ENCODE measurements around the gene IL17RB. TPM values are rescaled to one million over a fixed set of nuclear protein-coding genes. Genes with fewer than 3 reads are reported as not detected.

IL17RB gene
- total RNA-seq, 1 donor from 2014 or later = 0.16 TPM

DNA sequence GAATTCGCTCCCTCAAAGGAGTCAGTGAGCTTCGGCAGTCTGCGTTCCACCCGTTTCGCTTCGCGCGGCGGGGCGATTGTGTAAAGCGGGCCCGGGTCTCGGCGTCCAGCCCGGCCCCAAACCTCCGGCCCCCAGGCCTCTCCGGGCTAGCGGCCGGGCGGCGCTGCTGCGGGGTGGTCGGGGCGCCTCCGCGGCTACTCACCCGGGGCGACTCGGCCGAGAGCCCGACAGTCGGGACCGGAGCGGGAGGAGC is 561 bp upstream of the IL17RB start:
- DNase-seq (ENCODE audit: low read depth) (no peak), FAIRE-seq (no peak)
- Mint-ChIP-seq H3K9me3 (ENCODE audit: unreplicated experiment) (peaks cover 2% of the 10 kb centered on the region), H3K27ac (ENCODE audit: unreplicated experiment) (no peak overlapping the region), H3K27me3 (ENCODE audit: low read depth, unreplicated experiment) (peaks cover 31% of the 10 kb centered on the region), H3K4me1 (ENCODE audit: low read depth, unreplicated experiment) (peaks cover 2% of the 10 kb centered on the region), H3K36me3 (ENCODE audit: low read depth, unreplicated experiment) (no peaks in the 10 kb centered on the region), H3K4me3 (ENCODE audit: unreplicated experiment) (peak overlapping the region; percentile 79)
- Histone ChIP-seq H3K4me1 (ENCODE audit: insufficient read depth, low read length) (peaks cover 8% of the 10 kb centered on the region), H4K20me1 (ENCODE audit: insufficient read depth, low read length) (no peaks in the 10 kb centered on the region), H3K4me3 (ENCODE audit: insufficient read depth, low read depth, low read length) (peak overlapping the region; percentile 61), H3K9ac (ENCODE audit: low read length) (peak overlapping the region; percentile 57), H3K9me3 (ENCODE audit: insufficient read depth, low read depth, low read length) (no peaks in the 10 kb centered on the region), H3K27ac (ENCODE audit: low read depth, low read length) (no peak overlapping the region), H3K4me2 (ENCODE audit: low read length) (peak overlapping the region; percentile 93), H3K79me2 (ENCODE audit: insufficient read depth, low read length) (no peaks in the 10 kb centered on the region), H2AFZ (ENCODE audit: low read depth, low read length) (peak overlapping the region; percentile 82), H3K27me3 (ENCODE audit: insufficient read depth, low read length) (peaks cover 24% of the 10 kb centered on the region), H3K36me3 (ENCODE audit: insufficient read depth, low read length) (no peaks in the 10 kb centered on the region)
- no peak for TF ChIP-seq EZH2 (IDR thresholded peaks at IDR 0.05; ENCODE audit: insufficient read depth, low read length)
- TF ChIP-seq, protein P1, sequence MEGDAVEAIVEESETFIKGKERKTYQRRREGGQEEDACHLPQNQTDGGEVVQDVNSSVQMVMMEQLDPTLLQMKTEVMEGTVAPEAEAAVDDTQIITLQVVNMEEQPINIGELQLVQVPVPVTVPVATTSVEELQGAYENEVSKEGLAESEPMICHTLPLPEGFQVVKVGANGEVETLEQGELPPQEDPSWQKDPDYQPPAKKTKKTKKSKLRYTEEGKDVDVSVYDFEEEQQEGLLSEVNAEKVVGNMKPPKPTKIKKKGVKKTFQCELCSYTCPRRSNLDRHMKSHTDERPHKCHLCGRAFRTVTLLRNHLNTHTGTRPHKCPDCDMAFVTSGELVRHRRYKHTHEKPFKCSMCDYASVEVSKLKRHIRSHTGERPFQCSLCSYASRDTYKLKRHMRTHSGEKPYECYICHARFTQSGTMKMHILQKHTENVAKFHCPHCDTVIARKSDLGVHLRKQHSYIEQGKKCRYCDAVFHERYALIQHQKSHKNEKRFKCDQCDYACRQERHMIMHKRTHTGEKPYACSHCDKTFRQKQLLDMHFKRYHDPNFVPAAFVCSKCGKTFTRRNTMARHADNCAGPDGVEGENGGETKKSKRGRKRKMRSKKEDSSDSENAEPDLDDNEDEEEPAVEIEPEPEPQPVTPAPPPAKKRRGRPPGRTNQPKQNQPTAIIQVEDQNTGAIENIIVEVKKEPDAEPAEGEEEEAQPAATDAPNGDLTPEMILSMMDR (IDR thresholded peaks at IDR 0.05; ENCODE audit: insufficient read depth, low read depth, low read length) = no peak

DNA sequence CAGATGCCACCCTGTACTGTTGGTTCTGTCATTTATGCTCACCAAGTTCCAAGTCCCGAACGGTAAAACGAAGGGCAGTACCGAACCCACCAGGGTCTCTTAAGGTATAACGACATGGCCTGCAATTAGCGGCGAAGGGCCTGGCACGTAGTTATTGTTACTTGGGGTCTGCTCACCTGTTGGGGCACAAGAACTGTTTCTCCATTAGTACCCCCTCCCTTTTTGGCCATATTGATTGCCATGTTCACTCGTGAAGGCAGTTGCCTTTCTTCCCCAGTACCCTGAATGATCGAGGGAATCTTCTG is 435 bp downstream of the IL17RB start:
- peaks cover 24% of the 10 kb centered on the region for H3K27me3 ChIP-seq (ENCODE audit: insufficient read depth, low read length)
- H2AFZ ChIP-seq (ENCODE audit: low read depth, low read length) = peak overlapping the region; percentile 82
- TF ChIP-seq, protein P1 (IDR thresholded peaks at IDR 0.05; ENCODE audit: insufficient read depth, low read depth, low read length) = no peak
- TF ChIP-seq EZH2 (IDR thresholded peaks at IDR 0.05; ENCODE audit: insufficient read depth, low read length) = peak; percentile 10
- peak overlapping the region; percentile 79 for H3K4me3 Mint-ChIP-seq (ENCODE audit: unreplicated experiment)
- H3K36me3 ChIP-seq (ENCODE audit: insufficient read depth, low read length) = no peaks in the 10 kb centered on the region
- H3K4me1 Mint-ChIP-seq (ENCODE audit: low read depth, unreplicated experiment) = peaks cover 2% of the 10 kb centered on the region
- H3K9me3 Mint-ChIP-seq (ENCODE audit: unreplicated experiment) = peaks cover 2% of the 10 kb centered on the region
- H3K27me3 Mint-ChIP-seq (ENCODE audit: low read depth, unreplicated experiment) = peaks cover 38% of the 10 kb centered on the region
- H3K36me3 Mint-ChIP-seq (ENCODE audit: low read depth, unreplicated experiment) = no peaks in the 10 kb centered on the region
- no peak overlapping the region for H3K4me3 ChIP-seq (ENCODE audit: insufficient read depth, low read depth, low read length)
- H3K27ac Mint-ChIP-seq (ENCODE audit: unreplicated experiment) = no peak overlapping the region
- H3K9ac ChIP-seq (ENCODE audit: low read length) = no peak overlapping the region
- peaks cover 8% of the 10 kb centered on the region for H3K4me1 ChIP-seq (ENCODE audit: insufficient read depth, low read length)
- H3K79me2 ChIP-seq (ENCODE audit: insufficient read depth, low read length) = no peaks in the 10 kb centered on the region
- FAIRE-seq = no peak
- peak overlapping the region; percentile 93 for H3K4me2 ChIP-seq (ENCODE audit: low read length)
- H4K20me1 ChIP-seq (ENCODE audit: insufficient read depth, low read length) = no peaks in the 10 kb centered on the region
- DNase-seq (ENCODE audit: low read depth) = no peak
- no peaks in the 10 kb centered on the region for H3K9me3 ChIP-seq (ENCODE audit: insufficient read depth, low read depth, low read length)
- H3K27ac ChIP-seq (ENCODE audit: low read depth, low read length) = no peak overlapping the region

DNA sequence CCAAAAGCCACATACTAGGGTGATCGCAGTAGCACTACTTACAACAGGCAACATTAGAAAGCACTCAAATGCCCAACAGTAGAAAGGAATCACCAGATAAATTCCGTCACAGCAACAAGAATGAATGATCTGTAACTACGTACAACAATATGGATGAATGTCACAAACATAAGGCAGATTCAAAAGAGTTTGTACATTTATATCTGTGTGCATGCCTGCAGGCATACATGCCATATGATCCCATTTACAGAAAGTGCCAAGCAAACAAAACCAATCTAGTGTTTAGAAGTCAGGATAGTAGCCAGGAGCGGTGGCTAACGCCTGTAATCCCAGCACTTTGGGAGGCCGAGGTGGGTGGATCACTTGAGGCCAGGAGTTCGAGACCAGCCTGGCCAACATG is 3.5 kb downstream of the IL17RB start:
- FAIRE-seq = no peak

More for the DNA sequence above, 3.5 kb downstream of the IL17RB start:
- Histone ChIP-seq H3K4me3 (ENCODE audit: insufficient read depth, low read depth, low read length) (no peak overlapping the region), H4K20me1 (ENCODE audit: insufficient read depth, low read length) (no peaks in the 10 kb centered on the region), H2AFZ (ENCODE audit: low read depth, low read length) (no peak overlapping the region), H3K27ac (ENCODE audit: low read depth, low read length) (no peak overlapping the region), H3K4me1 (ENCODE audit: insufficient read depth, low read length) (peaks cover 5% of the 10 kb centered on the region), H3K79me2 (ENCODE audit: insufficient read depth, low read length) (no peaks in the 10 kb centered on the region), H3K36me3 (ENCODE audit: insufficient read depth, low read length) (no peaks in the 10 kb centered on the region), H3K9me3 (ENCODE audit: insufficient read depth, low read depth, low read length) (no peaks in the 10 kb centered on the region), H3K9ac (ENCODE audit: low read length) (no peak overlapping the region), H3K4me2 (ENCODE audit: low read length) (no peak overlapping the region), H3K27me3 (ENCODE audit: insufficient read depth, low read length) (peaks cover 21% of the 10 kb centered on the region)
- Mint-ChIP-seq H3K27ac (ENCODE audit: unreplicated experiment) (no peak overlapping the region), H3K9me3 (ENCODE audit: unreplicated experiment) (peaks cover 2% of the 10 kb centered on the region), H3K4me1 (ENCODE audit: low read depth, unreplicated experiment) (no peaks in the 10 kb centered on the region), H3K36me3 (ENCODE audit: low read depth, unreplicated experiment) (no peaks in the 10 kb centered on the region), H3K27me3 (ENCODE audit: low read depth, unreplicated experiment) (peaks cover 45% of the 10 kb centered on the region), H3K4me3 (ENCODE audit: unreplicated experiment) (no peak overlapping the region)
- no peak for TF ChIP-seq EZH2 (IDR thresholded peaks at IDR 0.05; ENCODE audit: insufficient read depth, low read length)
- TF ChIP-seq, protein P1 (IDR thresholded peaks at IDR 0.05; ENCODE audit: insufficient read depth, low read depth, low read length) = no peak
- no peak for DNase-seq (ENCODE audit: low read depth)

Measured in astrocyte (in vitro differentiated cells and primary cell).